HS-5 (cell line): ENCODE measurements around the gene BCAR1.

ENCODE experiments used
- DNase-seq: peaks from one replicate; pipeline ENCODE4 v3.0.0-alpha.2; 2012; ENCODE audit warnings: low read depth

Gene BCAR1

GRCh38 chr16:75203667-75204409, 47.6 kb downstream of the BCAR1 start:
- DNase-seq = no peak

DNA sequence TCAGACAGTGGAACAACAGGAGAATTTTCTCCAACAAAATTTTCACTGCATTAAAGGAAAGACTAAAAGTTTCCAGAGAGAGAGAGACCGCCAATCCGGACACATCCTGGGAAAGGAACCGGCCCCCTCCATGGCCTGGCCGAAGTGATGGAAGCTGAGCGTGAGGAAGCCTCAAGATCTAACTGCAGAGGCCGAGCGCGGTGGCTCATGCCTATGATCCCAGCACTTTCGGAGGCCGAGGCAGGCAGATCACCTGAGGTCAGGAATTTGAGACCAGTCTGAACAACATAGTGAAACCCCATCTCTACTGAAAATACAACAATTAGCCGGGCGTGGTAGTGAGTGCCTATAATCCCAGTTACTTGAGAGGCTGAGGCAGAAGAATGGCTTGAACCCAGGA, 48.3 kb downstream of the BCAR1 start:
- no peak for DNase-seq

GRCh38 chr16:75202069-75202590, 49.3 kb downstream of the BCAR1 start:
- DNase-seq = no peak

DNA sequence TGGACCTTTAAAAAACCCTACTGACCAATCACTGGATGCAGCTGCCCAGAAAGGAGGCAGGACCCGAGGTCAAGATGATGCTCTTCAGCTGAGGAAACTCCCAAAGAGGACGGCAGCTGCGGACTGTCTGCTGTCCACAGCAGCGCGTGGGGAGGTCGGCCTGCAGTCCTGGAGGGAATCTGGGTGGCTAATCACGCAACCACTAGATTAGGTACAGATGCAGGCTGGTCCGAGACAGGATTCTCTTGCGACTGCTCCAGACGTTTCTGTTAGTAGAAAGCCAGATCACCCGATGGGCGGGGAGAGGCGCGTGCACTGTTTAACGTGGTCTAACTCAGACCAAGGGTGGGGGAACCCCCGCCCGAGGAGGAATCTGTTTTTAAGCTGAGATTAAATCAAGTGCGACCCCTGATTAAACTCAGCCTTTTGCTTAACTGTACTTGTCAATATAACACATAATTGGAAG, 53.3 kb downstream of the BCAR1 start:
- no peak for DNase-seq

GRCh38 chr16:75197522-75198134, 53.8 kb downstream of the BCAR1 start:
- no peak for DNase-seq

- no peak for DNase-seq
Measured at GRCh38 chr16:75196836-75197235, 54.6 kb downstream of the BCAR1 start.

GRCh38 chr16:75195811-75196790, 55.3 kb downstream of the BCAR1 start:
- DNase-seq = no peak

- DNase-seq = no peak
Measured at GRCh38 chr16:75193730-75194444, 57.5 kb downstream of the BCAR1 start.

DNA sequence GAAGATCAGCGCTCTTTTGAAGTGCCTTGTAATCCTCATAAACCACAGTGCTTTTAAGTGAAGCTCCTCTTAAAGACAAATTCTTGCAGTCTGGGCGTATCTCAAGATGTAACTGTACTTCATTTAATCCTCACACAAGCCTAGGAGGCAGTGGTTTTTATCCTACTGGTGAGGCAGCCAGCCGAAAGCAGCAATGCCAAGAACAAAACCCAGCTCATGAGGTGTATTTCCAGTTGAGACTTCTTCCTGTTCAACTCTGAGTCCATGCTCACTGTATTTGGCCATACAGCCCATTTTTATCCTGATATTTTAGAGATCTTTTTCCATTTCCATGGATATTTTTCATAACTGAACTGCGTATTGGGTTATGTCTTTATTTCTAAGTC, 58.2 kb downstream of the BCAR1 start:
- no peak for DNase-seq

DNA sequence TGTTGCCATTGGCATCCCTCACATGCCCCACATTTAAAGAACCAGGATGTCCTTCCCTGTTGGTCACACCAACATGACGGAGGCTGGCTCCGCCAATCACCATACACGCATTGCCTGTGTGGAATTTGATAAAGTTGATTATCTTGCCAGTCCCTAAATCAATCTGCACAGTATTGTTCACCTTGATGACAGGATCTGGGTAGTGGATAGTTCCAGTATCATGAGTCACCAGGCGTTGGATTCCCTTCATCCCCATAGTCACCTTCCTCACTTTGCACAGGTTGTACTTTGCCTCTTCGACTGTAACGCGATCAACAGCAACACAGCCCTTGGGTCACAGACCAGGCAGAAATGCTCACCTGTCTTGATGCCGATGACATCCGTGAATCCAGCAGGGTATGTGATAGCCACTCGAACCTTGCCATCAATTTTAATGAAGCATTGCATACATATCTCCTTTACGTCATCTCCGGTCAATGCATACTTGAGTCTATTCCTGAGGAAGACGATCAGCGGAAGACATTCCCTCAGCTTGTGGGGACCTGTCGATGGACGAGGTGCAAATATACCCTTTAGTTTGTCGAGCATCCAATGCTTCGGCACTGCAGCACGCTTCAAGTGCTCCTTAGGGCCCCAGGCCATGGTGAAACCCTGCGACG, 58.7 kb downstream of the BCAR1 start:
- DNase-seq = no peak

DNA sequence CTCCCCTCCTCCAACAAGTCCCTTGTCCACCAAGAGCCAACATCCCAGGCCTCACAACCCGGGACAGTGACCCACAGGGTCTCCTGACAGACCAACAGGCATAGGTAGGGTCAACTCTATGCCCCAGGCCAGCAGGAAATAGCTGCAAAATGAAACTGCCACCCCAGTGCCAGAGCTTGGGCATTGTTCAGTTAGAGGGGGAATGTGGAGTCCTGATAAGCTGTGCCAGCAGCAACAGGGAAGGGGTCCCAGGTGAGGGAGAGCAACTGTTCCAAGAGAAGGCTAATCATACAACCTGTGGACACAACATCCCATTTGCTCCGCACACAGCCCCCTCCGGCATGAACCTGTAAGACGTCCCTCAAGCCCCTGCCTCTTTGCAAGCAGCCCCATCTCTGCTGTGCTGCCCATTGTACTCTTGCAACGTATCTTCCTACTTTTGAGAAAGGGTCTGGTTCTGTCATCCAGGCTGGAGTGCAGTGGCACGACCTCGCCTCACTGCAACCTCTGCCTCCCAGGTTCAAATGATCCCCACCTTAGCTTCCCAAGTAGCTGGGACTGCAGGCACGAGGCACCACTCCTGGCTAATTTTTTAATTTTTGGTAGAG, 61.7 kb downstream of the BCAR1 start:
- no peak for DNase-seq

GRCh38 chr16:75188832-75189477, 62.5 kb downstream of the BCAR1 start:
- DNase-seq = no peak

- no peak for DNase-seq
Measured at GRCh38 chr16:75181630-75182029, 69.8 kb downstream of the BCAR1 start.

- DNase-seq = no peak
Measured at GRCh38 chr16:75179208-75179607, 72.2 kb downstream of the BCAR1 start.
